ENCODE data around the gene DAB2IP. TPM values are rescaled to one million over a fixed set of nuclear protein-coding genes. Genes with fewer than 3 reads are reported as not detected.

Gene DAB2IP
- total and polyA plus RNA-seq, 2 of the 4 experiments (the other 2 are of a cell fraction): 5.6 to 17.2 TPM

DNA sequence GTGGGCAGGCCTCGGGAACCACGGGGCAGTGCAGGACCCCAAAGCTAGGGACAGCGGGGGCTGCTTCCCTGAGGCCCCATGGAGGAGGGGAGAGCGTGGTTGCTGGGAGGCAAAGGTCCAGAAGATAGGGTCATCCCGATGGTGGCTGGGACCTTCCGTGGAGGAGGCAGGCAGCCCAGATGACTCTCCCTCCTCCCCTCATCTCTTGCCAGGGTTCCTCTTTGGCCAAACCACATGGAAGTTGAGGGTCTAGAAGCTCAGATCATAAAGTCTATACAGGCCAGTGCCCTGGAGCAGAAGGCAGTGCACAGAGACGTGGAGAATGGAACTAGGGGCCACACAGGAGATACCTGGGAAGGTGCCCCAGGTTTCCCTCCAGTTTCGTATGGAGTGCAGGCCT is 22.6 kb downstream of the DAB2IP start:
- no TSS peak for BruUV-seq (replicated peaks)
- dilution Hi-C loops (cut with HindIII; ENCODE audit: low sequenced_read_pairs, unreplicated experiment): no loop called here
- peaks cover 2% of the 10 kb centered on the region; the same call in 1 of the 2 replicates for H3K36me3 ChIP-seq (ENCODE audit: control insufficient read depth, insufficient read depth, low read length)
- H2AK5ac ChIP-seq (ENCODE audit: low read depth, low read length): no peak overlapping the region
- POLR2A ChIA-PET (ENCODE audit: unreplicated experiment): no interaction called here
- no peak overlapping the region for H3K23ac ChIP-seq (ENCODE audit: low read depth, low read length)
- peaks cover 12% of the 10 kb centered on the region for H4K20me1 ChIP-seq (ENCODE audit: insufficient read depth, low read length)
- no peak overlapping the region for H3K56ac ChIP-seq (ENCODE audit: extremely low read depth, insufficient read depth, low read length)
- no peak overlapping the region for H4K8ac ChIP-seq (ENCODE audit: low read depth in 2 of 2, low read length in 2 of 2)
- H3K9me3 ChIP-seq (ENCODE audit: control insufficient read depth, insufficient read depth, low read length): peaks cover 2% of the 10 kb centered on the region
- no peak overlapping the region for H2BK120ac ChIP-seq (ENCODE audit: low read depth, low read length)
- no peak overlapping the region for H4K5ac ChIP-seq (ENCODE audit: low read depth, low read length)
- peaks cover 22% of the 10 kb centered on the region for H3K9me1 ChIP-seq (ENCODE audit: insufficient read depth, low read length)
- no peak overlapping the region for H4K91ac ChIP-seq (ENCODE audit: insufficient read depth, low read depth, low read length)
- in situ Hi-C loops (cut with MboI; ENCODE audit: low sequenced_read_pairs): no loop called here
- H3K79me1 ChIP-seq (ENCODE audit: low read depth in 1 of 2, low read length in 2 of 2): peaks cover 0 to 10% of the 10 kb centered on the region in 2 experiments; a peak in 1 of 4 replicates
- H2AK9ac ChIP-seq (replicated peaks; ENCODE audit: low read depth, low read length, poor library complexity): no peak overlapping the region
- no peak overlapping the region for H2AFZ ChIP-seq (replicated peaks; ENCODE audit: low read length, poor library complexity)
- 80% methylated on average over 1 of the region's 8 CpGs; no CpG with 5 or more reads in 1 of the 2 experiments for WGBS, 2 experiments (ENCODE audit: extremely low coverage in 2 of 2, insufficient read length in 1 of 2)
- no peak for DNase-seq
- no peak overlapping the region for H3K18ac ChIP-seq (ENCODE audit: low read depth, low read length)
- H2BK20ac ChIP-seq (ENCODE audit: low read depth, low read length): no peak overlapping the region
- no peak for TF ChIP-seq MAFK (IDR thresholded peaks at IDR 0.05; ENCODE audit: low read depth, low read length)
- TF ChIP-seq MAZ (IDR thresholded peaks at IDR 0.05; ENCODE audit: borderline replicate concordance, low read depth, low read length): no peak
- TF ChIP-seq CHD1 (IDR thresholded peaks at IDR 0.05; ENCODE audit: low read depth, low read length): no peak
- TF ChIP-seq RCOR1 (IDR thresholded peaks at IDR 0.05; ENCODE audit: insufficient replicate concordance, low read length): no peak
- no peak for TF ChIP-seq FOS (IDR thresholded peaks at IDR 0.05; ENCODE audit: low read depth, low read length)
- no peak for TF ChIP-seq SMC3 (IDR thresholded peaks at IDR 0.05; ENCODE audit: low read depth, low read length)
- no peak for TF ChIP-seq BHLHE40 (IDR thresholded peaks at IDR 0.05; ENCODE audit: low read depth, low read length)
- TF ChIP-seq, protein P1, sequence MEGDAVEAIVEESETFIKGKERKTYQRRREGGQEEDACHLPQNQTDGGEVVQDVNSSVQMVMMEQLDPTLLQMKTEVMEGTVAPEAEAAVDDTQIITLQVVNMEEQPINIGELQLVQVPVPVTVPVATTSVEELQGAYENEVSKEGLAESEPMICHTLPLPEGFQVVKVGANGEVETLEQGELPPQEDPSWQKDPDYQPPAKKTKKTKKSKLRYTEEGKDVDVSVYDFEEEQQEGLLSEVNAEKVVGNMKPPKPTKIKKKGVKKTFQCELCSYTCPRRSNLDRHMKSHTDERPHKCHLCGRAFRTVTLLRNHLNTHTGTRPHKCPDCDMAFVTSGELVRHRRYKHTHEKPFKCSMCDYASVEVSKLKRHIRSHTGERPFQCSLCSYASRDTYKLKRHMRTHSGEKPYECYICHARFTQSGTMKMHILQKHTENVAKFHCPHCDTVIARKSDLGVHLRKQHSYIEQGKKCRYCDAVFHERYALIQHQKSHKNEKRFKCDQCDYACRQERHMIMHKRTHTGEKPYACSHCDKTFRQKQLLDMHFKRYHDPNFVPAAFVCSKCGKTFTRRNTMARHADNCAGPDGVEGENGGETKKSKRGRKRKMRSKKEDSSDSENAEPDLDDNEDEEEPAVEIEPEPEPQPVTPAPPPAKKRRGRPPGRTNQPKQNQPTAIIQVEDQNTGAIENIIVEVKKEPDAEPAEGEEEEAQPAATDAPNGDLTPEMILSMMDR (conservative IDR thresholded peaks at IDR 0.05; ENCODE audit: low read depth, low read length): no peak
- TF ChIP-seq POLR2A (IDR thresholded peaks at IDR 0.05; ENCODE audit: low read depth, low read length): no peak
- TF ChIP-seq, protein P2, sequence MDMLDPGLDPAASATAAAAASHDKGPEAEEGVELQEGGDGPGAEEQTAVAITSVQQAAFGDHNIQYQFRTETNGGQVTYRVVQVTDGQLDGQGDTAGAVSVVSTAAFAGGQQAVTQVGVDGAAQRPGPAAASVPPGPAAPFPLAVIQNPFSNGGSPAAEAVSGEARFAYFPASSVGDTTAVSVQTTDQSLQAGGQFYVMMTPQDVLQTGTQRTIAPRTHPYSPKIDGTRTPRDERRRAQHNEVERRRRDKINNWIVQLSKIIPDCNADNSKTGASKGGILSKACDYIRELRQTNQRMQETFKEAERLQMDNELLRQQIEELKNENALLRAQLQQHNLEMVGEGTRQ (IDR thresholded peaks at IDR 0.05; ENCODE audit: low read depth, low read length): no peak
- TF ChIP-seq MXI1 (IDR thresholded peaks at IDR 0.05; ENCODE audit: borderline replicate concordance, low read depth, low read length): no peak
- no peak for TF ChIP-seq RFX5 (IDR thresholded peaks at IDR 0.05; ENCODE audit: low read depth, low read length)
- TF ChIP-seq, protein P3, sequence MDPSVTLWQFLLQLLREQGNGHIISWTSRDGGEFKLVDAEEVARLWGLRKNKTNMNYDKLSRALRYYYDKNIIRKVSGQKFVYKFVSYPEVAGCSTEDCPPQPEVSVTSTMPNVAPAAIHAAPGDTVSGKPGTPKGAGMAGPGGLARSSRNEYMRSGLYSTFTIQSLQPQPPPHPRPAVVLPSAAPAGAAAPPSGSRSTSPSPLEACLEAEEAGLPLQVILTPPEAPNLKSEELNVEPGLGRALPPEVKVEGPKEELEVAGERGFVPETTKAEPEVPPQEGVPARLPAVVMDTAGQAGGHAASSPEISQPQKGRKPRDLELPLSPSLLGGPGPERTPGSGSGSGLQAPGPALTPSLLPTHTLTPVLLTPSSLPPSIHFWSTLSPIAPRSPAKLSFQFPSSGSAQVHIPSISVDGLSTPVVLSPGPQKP (IDR thresholded peaks at IDR 0.05; ENCODE audit: borderline replicate concordance, low read depth, low read length): no peak
- H2BK15ac ChIP-seq (ENCODE audit: low read depth, low read length): no peak overlapping the region
- no peak overlapping the region for H3K4me3 ChIP-seq (ENCODE audit: insufficient read depth, low read depth, low read length)
- CTCF ChIA-PET: interaction anchor here (0.7 kb wide), 2 partner anchors 332 to 382 kb away, joined by 3 to 4 read pairs; no protein-coding TSS in a partner anchor
- H2BK5ac ChIP-seq (ENCODE audit: low read depth, low read length, poor library complexity, severe bottlenecking): no peak overlapping the region
- H3K14ac ChIP-seq (replicated peaks; ENCODE audit: low read depth, low read length): no peak overlapping the region
- H3K4ac ChIP-seq (ENCODE audit: low read depth, low read length): no peak overlapping the region
- no peak overlapping the region for H3K4me2 ChIP-seq (ENCODE audit: low read depth, low read length)
- no peaks in the 10 kb centered on the region for H3K27me3 ChIP-seq (ENCODE audit: control insufficient read depth, insufficient read depth, low read length)
- H3K9ac ChIP-seq (ENCODE audit: low read depth, low read length): no peak overlapping the region
- H3K27ac ChIP-seq (ENCODE audit: insufficient read depth, low read length): no peak overlapping the region
- ATAC-seq (ENCODE audit: low read depth): no peak
- intact Hi-C loops (cut with micrococcal nuclease): no loop called here
- H3K4me1 ChIP-seq (ENCODE audit: control insufficient read depth, insufficient read depth, low read length): peaks cover 9% of the 10 kb centered on the region
